Skin epidermis (tissue), 12 donors: ENCODE results near the gene PCDHGA5.
"Not testable (repeated sequence)": the region's sequence is repeated elsewhere in the genome, so short reads cannot be mapped to it uniquely, and the experiment has no call there.

Source experiments
- H3K27ac ChIP-seq, 21 experiments: fragments of 200-600 bp; sonication (generic) in 11 of 21; one replicate each; pipeline ENCODE4 v1.5.0; 2020; ENCODE audit warnings: mild to moderate bottlenecking in 3 of 21, inconsistent platforms in 2 of 21, moderate library complexity in 2 of 21
- H3K4me3 ChIP-seq, 7 experiments: fragments of 200-600 bp; sonication (generic) in 2 of 7; one replicate each; pipeline ENCODE4 v1.5.0; 2020; ENCODE audit warnings: inconsistent platforms in 2 of 7, mild to moderate bottlenecking in 2 of 7, moderate library complexity in 1 of 7

PCDHGA5 gene

DNA sequence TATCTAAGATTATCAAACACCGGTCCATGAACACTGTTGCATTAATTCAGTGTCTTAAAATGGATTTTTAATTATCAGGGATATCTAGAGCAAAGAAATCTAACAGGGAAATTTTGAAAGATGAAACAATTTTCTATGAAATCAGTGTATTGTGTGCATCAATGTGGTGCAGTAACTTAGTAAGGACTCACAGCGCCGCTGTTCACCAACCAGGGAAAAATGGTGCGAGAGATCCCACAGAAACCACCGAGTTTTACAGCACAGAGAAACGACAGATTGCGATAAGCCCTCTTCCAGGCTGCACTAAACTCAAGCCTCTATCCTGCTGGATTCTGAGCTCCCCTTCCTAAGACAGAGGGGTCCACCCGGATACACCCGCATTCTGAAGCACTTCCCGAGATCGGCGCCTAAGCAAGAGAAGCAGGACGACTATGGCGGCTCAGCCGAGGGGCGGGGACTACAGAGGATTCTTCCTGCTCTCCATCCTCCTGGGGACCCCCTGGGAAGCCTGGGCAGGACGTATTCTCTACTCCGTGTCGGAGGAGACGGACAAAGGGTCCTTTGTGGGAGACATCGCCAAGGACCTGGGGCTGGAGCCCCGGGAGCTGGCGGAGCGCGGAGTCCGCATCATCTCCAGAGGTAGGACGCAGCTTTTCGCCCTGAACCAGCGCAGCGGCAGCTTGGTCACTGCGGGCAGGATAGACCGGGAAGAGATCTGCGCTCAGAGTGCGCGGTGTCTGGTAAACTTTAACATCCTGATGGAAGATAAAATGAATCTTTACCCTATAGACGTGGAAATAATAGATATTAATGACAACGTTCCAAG lies 18.7 kb downstream of the PCDHGA5 start, which contains the start of gene PCDHGA7:
PCDHGA7 (plus strand) TSS at position 274 of the 826 bp plus-strand sequence; CDS start at position 432, 158 bp downstream.
- H3K27ac ChIP-seq = no peak within 1 kb of the TSS
- H3K4me3 ChIP-seq = peak within 1 kb of the TSS in 4 of 7 experiments; percentile 10 to 30 (median 14)

DNA sequence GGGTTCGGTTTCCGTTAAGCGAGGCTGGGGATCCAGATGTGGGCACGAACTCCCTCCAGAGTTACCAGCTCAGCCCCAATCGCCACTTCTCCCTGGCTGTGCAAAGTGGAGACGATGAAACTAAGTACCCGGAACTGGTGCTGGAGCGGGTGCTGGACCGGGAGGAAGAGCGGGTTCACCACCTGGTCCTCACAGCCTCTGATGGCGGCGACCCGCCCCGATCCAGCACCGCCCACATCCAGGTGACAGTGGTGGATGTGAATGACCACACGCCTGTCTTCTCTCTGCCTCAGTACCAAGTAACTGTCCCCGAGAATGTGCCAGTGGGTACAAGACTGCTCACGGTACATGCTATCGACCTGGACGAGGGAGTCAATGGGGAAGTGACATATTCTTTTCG lies 19.4 kb downstream of the PCDHGA5 start:
- peak overlapping the region in 2 of 7 experiments; percentile 10 to 30 for H3K4me3 ChIP-seq

DNA sequence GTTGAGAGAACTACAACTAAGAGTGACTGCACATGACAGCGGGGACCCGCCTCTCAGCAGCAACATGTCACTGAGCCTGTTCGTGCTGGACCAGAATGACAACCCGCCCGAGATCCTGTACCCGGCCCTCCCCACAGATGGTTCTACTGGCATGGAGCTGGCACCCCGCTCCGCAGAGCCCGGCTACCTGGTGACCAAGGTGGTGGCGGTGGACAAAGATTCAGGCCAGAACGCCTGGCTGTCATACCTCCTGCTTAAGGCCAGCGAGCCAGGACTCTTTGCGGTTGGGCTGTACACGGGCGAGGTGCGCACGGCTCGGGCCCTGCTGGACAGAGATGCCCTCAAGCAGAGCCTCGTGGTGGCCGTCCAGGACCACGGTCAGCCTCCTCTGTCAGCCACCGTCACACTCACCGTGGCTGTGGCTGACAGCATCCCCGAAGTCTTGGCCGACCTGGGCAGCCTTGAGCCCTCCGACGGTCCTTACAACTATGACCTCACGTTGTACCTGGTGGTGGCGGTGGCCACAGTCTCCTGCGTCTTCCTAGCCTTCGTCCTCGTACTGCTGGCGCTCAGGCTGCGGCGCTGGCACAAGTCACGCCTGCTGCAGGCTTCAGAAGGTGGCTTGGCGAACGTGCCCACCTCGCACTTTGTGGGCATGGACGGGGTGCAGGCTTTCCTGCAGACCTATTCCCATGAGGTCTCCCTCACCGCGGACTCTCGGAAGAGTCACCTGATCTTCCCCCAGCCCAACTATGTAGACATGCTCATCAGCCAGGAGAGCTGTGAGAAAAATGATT lies 20.7 kb downstream of the PCDHGA5 start:
- no peak overlapping the region for H3K27ac ChIP-seq
- H3K4me3 ChIP-seq = no peak overlapping the region

More for the DNA sequence above, 19.4 kb downstream of the PCDHGA5 start:
- no peak overlapping the region for H3K27ac ChIP-seq

DNA sequence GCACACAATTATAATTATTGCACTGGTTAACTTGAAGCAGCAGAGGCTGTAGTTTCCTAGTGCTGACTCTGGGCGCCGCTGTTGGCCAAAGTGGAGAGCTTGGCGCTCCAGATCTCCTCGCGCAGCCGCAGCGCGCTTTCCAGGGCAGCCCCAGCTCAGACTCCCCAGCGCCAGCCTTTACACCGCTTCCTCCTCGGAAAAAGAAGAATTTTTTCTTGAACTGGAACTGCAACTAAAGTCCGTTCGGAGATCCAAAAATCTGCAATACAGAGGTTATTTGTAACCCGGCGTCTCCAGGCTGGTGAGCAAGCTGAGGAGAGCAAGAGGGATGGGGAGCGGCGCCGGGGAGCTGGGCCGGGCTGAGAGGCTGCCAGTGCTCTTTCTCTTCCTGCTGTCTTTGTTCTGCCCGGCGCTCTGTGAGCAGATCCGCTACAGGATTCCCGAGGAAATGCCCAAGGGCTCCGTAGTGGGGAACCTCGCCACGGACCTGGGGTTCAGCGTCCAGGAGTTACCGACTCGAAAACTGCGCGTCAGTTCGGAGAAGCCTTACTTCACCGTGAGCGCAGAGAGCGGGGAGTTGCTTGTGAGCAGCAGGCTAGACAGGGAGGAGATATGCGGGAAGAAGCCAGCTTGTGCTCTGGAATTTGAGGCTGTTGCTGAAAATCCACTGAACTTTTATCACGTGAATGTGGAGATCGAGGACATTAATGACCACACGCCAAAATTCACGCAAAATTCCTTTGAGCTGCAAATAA lies 23.8 kb downstream of the PCDHGA5 start, which contains the start of gene PCDHGB4:
PCDHGB4 (plus strand) TSS at position 142 of the 755 bp plus-strand sequence; CDS start at position 329, 187 bp downstream.
- H3K4me3 ChIP-seq = not testable (repeated sequence)

DNA sequence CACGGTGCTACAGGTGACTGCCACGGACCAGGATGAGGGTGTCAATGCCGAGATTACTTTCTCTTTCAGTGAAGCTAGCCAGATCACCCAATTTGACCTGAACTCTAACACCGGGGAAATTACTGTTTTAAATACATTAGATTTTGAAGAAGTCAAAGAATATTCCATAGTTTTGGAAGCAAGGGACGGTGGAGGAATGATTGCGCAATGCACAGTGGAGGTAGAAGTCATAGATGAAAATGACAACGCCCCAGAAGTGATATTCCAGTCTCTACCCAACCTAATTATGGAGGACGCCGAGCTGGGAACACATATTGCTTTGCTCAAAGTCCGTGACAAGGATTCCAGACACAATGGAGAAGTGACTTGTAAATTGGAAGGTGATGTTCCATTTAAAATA lies 24.7 kb downstream of the PCDHGA5 start:
- no peak overlapping the region for H3K27ac ChIP-seq
- H3K4me3 ChIP-seq = no peak overlapping the region

More for the DNA sequence above, 23.8 kb downstream of the PCDHGA5 start, which contains the start of gene PCDHGB4:
- not testable (repeated sequence) for H3K27ac ChIP-seq

DNA sequence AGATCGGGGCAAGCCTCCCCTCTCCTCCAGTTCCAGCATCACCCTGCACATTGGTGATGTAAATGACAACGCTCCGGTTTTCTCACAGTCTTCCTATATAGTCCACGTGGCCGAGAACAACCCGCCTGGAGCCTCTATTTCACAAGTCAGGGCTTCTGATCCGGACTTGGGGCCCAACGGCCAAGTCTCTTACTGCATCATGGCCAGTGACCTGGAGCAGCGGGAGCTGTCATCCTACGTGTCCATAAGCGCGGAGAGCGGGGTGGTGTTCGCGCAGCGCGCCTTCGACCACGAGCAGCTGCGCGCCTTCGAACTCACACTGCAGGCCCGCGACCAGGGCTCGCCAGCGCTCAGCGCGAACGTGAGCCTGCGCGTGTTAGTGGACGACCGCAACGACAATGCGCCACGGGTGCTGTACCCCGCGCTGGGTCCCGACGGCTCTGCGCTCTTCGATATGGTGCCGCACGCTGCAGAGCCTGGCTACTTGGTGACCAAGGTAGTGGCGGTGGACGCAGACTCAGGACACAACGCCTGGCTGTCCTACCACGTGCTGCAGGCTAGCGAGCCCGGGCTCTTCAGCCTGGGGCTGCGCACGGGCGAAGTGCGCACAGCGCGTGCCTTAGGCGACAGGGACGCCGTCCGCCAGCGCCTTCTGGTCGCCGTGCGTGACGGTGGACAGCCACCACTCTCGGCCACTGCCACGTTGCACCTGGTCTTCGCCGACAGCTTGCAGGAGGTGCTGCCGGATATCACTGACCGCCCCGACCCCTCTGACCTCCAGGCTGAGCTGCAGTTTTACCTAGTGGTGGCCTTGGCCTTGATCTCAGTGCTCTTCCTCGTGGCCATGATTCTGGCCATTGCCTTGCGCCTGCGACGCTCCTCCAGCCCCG lies 25.4 kb downstream of the PCDHGA5 start:
- Histone ChIP-seq H3K27ac (no peak overlapping the region), H3K4me3 (no peak overlapping the region)

DNA sequence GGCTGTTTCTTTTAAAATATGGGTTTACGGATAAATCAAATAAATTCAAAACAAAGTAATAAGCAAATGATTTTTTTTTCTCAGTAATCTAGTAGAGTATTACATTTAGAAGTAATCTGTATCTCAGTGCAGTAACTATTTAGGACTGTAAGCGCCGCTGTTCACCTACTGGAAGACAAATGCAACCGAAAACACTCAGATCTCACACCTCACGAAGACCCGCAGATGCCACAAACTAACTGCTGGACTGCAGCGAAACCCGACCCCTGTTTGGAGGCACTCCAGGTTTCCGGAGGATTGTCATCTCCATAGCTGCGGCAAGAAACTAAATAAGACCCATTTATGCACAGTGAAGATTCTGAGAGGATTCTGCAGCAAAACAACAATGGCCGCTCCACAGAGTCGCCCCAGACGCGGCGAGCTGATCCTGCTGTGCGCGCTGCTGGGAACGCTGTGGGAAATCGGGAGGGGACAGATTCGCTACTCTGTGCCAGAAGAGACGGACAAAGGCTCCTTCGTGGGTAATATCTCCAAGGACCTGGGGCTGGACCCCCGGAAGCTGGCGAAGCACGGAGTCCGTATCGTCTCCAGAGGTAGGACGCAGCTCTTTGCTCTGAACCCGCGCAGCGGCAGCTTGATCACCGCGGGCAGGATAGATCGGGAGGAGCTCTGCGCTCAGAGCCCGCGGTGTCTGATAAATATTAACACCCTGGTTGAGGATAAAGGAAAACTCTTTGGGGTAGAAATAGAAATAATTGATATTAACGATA lies 28.7 kb downstream of the PCDHGA5 start, which contains the start of gene PCDHGA8:
PCDHGA8 (plus strand) TSS at position 205 of the 770 bp plus-strand sequence; CDS start at position 386, 181 bp downstream.
- Histone ChIP-seq H3K4me3 (no peak within 1 kb of the TSS), H3K27ac (no peak within 1 kb of the TSS)

DNA sequence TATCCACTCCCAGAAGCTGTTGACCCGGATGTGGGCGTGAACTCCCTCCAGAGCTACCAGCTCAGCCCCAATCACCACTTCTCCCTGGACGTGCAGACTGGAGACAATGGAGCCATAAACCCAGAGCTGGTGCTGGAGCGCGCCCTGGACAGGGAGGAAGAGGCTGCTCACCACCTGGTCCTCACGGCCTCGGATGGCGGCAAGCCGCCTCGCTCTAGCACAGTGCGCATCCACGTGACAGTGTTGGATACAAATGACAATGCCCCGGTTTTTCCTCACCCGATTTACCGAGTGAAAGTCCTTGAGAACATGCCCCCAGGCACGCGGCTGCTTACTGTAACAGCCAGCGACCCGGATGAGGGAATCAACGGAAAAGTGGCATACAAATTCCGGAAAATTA lies 29.3 kb downstream of the PCDHGA5 start:
- Histone ChIP-seq H3K27ac (no peak overlapping the region), H3K4me3 (no peak overlapping the region)

DNA sequence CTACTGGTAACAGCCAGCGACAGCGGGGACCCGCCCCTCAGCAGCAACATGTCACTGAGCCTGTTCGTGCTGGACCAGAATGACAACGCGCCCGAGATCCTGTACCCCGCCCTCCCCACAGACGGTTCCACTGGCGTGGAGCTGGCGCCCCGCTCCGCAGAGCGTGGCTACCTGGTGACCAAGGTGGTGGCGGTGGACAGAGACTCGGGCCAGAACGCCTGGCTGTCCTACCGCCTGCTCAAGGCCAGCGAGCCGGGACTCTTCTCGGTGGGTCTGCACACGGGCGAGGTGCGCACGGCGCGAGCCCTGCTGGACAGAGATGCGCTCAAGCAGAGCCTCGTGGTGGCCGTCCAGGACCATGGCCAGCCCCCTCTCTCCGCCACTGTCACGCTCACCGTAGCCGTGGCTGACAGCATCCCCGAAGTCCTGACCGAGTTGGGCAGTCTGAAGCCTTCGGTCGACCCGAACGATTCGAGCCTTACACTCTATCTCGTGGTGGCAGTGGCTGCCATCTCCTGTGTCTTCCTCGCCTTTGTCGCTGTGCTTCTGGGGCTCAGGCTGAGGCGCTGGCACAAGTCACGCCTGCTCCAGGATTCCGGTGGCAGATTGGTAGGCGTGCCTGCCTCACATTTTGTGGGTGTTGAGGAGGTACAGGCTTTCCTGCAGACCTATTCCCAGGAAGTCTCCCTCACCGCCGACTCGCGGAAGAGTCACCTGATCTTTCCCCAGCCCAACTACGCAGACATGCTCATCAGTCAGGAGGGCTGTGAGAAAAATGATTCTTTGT lies 30.6 kb downstream of the PCDHGA5 start:
- H3K4me3 ChIP-seq = not testable (repeated sequence)

DNA sequence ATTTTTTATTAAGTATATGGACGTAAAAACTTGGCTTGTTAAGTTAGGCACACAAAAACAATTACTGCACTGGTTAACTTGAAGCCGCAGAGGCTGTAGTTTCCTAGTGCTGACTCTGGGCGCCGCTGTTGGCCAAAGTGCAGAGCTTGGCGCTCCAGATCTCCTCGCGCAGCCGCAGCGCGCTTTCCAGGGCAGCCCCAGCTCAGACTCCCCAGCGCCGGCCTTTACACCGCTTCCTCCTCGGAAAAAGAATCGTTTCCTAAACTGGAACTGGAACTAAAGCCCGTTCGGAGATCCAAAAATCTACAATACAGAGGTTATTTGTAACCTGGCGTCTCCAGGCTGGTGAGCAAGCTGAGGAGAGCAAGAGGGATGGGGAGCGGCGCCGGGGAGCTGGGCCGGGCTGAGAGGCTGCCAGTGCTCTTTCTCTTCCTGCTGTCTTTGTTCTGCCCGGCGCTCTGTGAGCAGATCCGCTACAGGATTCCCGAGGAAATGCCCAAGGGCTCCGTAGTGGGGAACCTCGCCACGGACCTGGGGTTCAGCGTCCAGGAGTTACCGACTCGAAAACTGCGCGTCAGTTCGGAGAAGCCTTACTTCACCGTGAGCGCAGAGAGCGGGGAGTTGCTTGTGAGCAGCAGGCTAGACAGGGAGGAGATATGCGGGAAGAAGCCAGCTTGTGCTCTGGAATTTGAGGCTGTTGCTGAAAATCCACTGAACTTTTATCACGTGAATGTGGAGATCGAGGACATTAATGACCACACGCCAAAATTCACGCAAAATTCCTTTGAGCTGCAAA lies 34.0 kb downstream of the PCDHGA5 start, which contains the start of gene PCDHGB5:
PCDHGB5 (plus strand) TSS at position 192 of the 796 bp plus-strand sequence; CDS start at position 373, 181 bp downstream.
- peak within 1 kb of the TSS in 1 of 7 experiments; percentile 6 for H3K4me3 ChIP-seq
- not testable (repeated sequence) for H3K27ac ChIP-seq

More for the DNA sequence above, 30.6 kb downstream of the PCDHGA5 start:
- H3K27ac ChIP-seq = not testable (repeated sequence)

DNA sequence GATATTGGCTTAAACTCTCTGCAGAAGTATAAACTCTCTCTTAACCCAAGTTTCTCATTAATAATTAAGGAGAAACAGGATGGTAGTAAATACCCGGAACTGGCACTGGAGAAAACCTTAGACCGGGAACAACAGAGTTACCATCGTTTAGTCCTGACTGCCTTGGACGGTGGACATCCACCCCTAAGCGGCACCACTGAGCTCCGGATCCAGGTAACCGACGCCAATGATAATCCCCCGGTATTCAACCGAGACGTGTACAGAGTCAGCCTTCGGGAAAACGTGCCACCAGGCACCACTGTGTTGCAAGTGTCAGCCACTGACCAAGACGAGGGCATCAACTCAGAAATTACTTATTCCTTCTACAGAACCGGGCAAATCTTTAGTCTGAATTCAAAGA lies 34.6 kb downstream of the PCDHGA5 start:
- Histone ChIP-seq H3K4me3 (no peak overlapping the region), H3K27ac (no peak overlapping the region)

DNA sequence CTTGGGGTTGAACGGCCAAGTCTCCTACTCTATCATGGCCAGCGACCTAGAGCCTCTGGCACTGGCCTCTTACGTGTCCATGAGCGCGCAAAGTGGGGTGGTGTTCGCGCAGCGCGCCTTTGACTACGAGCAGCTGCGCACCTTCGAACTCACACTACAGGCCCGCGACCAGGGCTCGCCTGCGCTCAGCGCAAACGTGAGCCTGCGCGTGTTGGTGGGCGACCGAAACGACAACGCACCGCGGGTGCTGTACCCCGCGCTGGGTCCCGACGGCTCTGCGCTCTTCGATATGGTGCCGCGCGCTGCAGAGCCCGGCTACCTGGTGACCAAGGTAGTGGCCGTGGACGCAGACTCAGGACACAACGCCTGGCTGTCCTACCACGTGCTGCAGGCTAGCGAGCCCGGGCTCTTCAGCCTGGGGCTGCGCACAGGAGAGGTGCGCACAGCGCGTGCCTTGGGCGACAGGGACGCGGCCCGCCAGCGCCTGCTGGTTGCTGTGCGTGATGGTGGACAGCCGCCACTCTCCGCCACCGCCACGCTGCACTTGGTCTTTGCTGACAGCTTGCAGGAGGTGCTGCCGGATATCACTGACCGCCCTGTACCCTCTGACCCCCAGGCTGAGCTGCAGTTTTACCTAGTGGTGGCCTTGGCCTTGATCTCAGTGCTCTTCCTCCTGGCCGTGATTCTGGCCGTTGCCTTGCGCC lies 35.7 kb downstream of the PCDHGA5 start:
- no peak overlapping the region for H3K27ac ChIP-seq
- no peak overlapping the region for H3K4me3 ChIP-seq

DNA sequence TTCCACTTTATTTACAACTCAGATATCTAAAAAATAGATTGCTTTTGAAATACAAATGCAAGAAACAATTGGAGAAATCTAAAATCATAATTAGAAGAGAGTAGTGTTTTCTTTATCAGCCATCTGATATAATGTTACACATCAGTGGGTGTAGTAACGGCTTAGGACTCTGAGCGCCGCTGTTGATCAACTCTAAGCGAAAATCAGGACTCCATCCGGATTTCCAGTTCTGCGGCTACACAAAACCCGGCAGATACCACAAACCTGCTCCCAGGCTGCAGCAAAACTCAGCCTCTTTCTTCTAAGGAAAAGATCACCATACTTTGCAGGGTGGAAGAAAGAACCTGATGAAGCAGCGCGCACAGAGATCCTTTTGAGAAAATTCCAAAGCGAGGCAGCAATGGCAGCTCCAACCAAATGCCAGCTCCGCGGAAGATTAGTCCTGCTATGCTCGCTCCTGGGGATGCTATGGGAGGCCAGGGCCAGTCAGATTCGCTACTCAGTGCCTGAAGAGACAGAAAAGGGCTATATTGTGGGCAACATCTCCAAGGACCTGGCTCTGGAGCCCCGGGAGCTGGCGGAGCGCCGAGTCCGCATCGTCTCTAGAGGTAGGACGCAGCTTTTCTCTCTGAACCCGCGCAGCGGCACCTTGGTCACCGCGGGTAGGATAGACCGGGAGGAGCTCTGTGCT lies 38.7 kb downstream of the PCDHGA5 start, which contains the start of gene PCDHGA9:
PCDHGA9 (plus strand) TSS at position 226 of the 691 bp plus-strand sequence; CDS start at position 401, 175 bp downstream.
- H3K4me3 ChIP-seq = peak within 1 kb of the TSS in 3 of 7 experiments; percentile 1 to 22 (median 7)
- peak within 1 kb of the TSS in 1 of 21 experiments; percentile 9 for H3K27ac ChIP-seq

DNA sequence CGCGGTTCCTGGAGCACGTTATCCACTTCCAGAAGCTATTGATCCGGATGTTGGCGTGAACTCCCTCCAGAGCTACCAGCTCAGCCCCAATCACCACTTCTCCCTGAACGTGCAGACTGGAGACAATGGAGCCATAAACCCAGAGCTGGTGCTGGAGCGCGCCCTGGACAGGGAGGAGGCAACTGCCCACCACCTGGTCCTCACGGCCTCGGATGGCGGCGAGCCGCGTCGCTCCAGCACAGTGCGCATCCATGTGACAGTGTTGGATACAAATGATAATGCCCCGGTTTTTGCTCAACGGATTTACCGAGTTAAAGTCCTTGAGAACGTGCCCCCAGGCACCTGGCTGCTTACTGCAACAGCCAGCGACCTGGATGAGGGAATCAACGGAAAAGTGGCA lies 39.4 kb downstream of the PCDHGA5 start:
- Histone ChIP-seq H3K4me3 (peak overlapping the region in 1 of 7 experiments; percentile 7), H3K27ac (no peak overlapping the region)
